ENCODE results near the gene KCNQ2.

The KCNQ2 gene

GRCh38 chr20:63470410-63470809 lies 2.0 kb downstream of the KCNQ2 start:
- peaks cover 23% of the 10 kb centered on the region for H3K27me3 Mint-ChIP-seq
- H3K4me1 Mint-ChIP-seq = peaks cover 5% of the 10 kb centered on the region
- no peaks in the 10 kb centered on the region for H3K36me3 Mint-ChIP-seq
- H3K9me3 Mint-ChIP-seq = no peaks in the 10 kb centered on the region
- H3K27ac Mint-ChIP-seq = no peak overlapping the region
- H3K4me3 Mint-ChIP-seq = no peak overlapping the region

GRCh38 chr20:63469713-63470101 lies 2.7 kb downstream of the KCNQ2 start:
- peaks cover 5% of the 10 kb centered on the region for H3K4me1 Mint-ChIP-seq
- peaks cover 18% of the 10 kb centered on the region for H3K27me3 Mint-ChIP-seq
- H3K36me3 Mint-ChIP-seq = no peaks in the 10 kb centered on the region
- no peak overlapping the region for H3K27ac Mint-ChIP-seq
- no peak overlapping the region for H3K4me3 Mint-ChIP-seq
- H3K9me3 Mint-ChIP-seq = no peaks in the 10 kb centered on the region

- Mint-ChIP-seq H3K27ac (no peak overlapping the region), H3K27me3 (peaks cover 15% of the 10 kb centered on the region), H3K4me1 (peaks cover 5% of the 10 kb centered on the region), H3K9me3 (no peaks in the 10 kb centered on the region), H3K4me3 (no peak overlapping the region), H3K36me3 (no peaks in the 10 kb centered on the region)
Observed at GRCh38 chr20:63469019-63469712, 3.3 kb downstream of the KCNQ2 start.

GRCh38 chr20:63468421-63468820 lies 4.0 kb downstream of the KCNQ2 start:
- Mint-ChIP-seq H3K4me1 (no peaks in the 10 kb centered on the region), H3K27me3 (peaks cover 13% of the 10 kb centered on the region), H3K36me3 (no peaks in the 10 kb centered on the region), H3K9me3 (no peaks in the 10 kb centered on the region), H3K27ac (no peak overlapping the region), H3K4me3 (no peak overlapping the region)

GRCh38 chr20:63467294-63468083 lies 5.0 kb downstream of the KCNQ2 start:
- H3K4me3 Mint-ChIP-seq = no peak overlapping the region
- H3K27me3 Mint-ChIP-seq = peaks cover 17% of the 10 kb centered on the region
- H3K36me3 Mint-ChIP-seq = no peaks in the 10 kb centered on the region

GRCh38 chr20:63466861-63467260 lies 5.6 kb downstream of the KCNQ2 start:
- H3K27me3 Mint-ChIP-seq = peaks cover 17% of the 10 kb centered on the region
- H3K4me1 Mint-ChIP-seq = no peaks in the 10 kb centered on the region
- no peak overlapping the region for H3K4me3 Mint-ChIP-seq
- H3K27ac Mint-ChIP-seq = no peak overlapping the region
- H3K36me3 Mint-ChIP-seq = no peaks in the 10 kb centered on the region
- no peaks in the 10 kb centered on the region for H3K9me3 Mint-ChIP-seq

More at GRCh38 chr20:63467294-63468083, 5.0 kb downstream of the KCNQ2 start:
- H3K4me1 Mint-ChIP-seq = no peaks in the 10 kb centered on the region
- H3K27ac Mint-ChIP-seq = no peak overlapping the region
- no peaks in the 10 kb centered on the region for H3K9me3 Mint-ChIP-seq

GRCh38 chr20:63466250-63466825 lies 6.1 kb downstream of the KCNQ2 start:
- Mint-ChIP-seq H3K27me3 (peaks cover 17% of the 10 kb centered on the region), H3K27ac (no peak overlapping the region), H3K9me3 (no peaks in the 10 kb centered on the region), H3K36me3 (no peaks in the 10 kb centered on the region), H3K4me3 (no peak overlapping the region), H3K4me1 (no peaks in the 10 kb centered on the region)

GRCh38 chr20:63465380-63466249 lies 6.8 kb downstream of the KCNQ2 start:
- no peaks in the 10 kb centered on the region for H3K9me3 Mint-ChIP-seq
- no peaks in the 10 kb centered on the region for H3K36me3 Mint-ChIP-seq
- H3K4me3 Mint-ChIP-seq = no peak overlapping the region
- no peaks in the 10 kb centered on the region for H3K4me1 Mint-ChIP-seq
- H3K27me3 Mint-ChIP-seq = peaks cover 18% of the 10 kb centered on the region
- no peak overlapping the region for H3K27ac Mint-ChIP-seq

- H3K4me3 Mint-ChIP-seq = no peak overlapping the region
- H3K36me3 Mint-ChIP-seq = no peaks in the 10 kb centered on the region
- H3K9me3 Mint-ChIP-seq = no peaks in the 10 kb centered on the region
- H3K4me1 Mint-ChIP-seq = no peaks in the 10 kb centered on the region
- no peak overlapping the region for H3K27ac Mint-ChIP-seq
- peaks cover 15% of the 10 kb centered on the region for H3K27me3 Mint-ChIP-seq
Observed at GRCh38 chr20:63464289-63464635, 8.2 kb downstream of the KCNQ2 start.

GRCh38 chr20:63463400-63464288 lies 8.8 kb downstream of the KCNQ2 start:
- no peak overlapping the region for H3K27ac Mint-ChIP-seq
- no peaks in the 10 kb centered on the region for H3K4me1 Mint-ChIP-seq
- no peak overlapping the region for H3K4me3 Mint-ChIP-seq
- H3K9me3 Mint-ChIP-seq = no peaks in the 10 kb centered on the region
- no peaks in the 10 kb centered on the region for H3K36me3 Mint-ChIP-seq
- H3K27me3 Mint-ChIP-seq = peaks cover 16% of the 10 kb centered on the region

GRCh38 chr20:63462244-63462643 lies 10.2 kb downstream of the KCNQ2 start:
- Mint-ChIP-seq H3K9me3 (no peaks in the 10 kb centered on the region), H3K4me1 (no peaks in the 10 kb centered on the region), H3K27me3 (peaks cover 15% of the 10 kb centered on the region), H3K4me3 (no peak overlapping the region), H3K36me3 (no peaks in the 10 kb centered on the region), H3K27ac (no peak overlapping the region)

- H3K27ac Mint-ChIP-seq = no peak overlapping the region
Observed at GRCh38 chr20:63461104-63461763, 11.2 kb downstream of the KCNQ2 start.

GRCh38 chr20:63459070-63459380 lies 13.4 kb downstream of the KCNQ2 start:
- Mint-ChIP-seq H3K36me3 (no peaks in the 10 kb centered on the region), H3K4me3 (no peak overlapping the region), H3K4me1 (peaks cover 2% of the 10 kb centered on the region), H3K27ac (no peak overlapping the region), H3K27me3 (peaks cover 24% of the 10 kb centered on the region), H3K9me3 (no peaks in the 10 kb centered on the region)

More at GRCh38 chr20:63461104-63461763, 11.2 kb downstream of the KCNQ2 start:
- Mint-ChIP-seq H3K36me3 (no peaks in the 10 kb centered on the region), H3K4me1 (no peaks in the 10 kb centered on the region), H3K9me3 (no peaks in the 10 kb centered on the region), H3K27me3 (peaks cover 16% of the 10 kb centered on the region), H3K4me3 (no peak overlapping the region)

Measured in activated naive CD4-positive, alpha-beta T cell treated with anti-CD3 and anti-CD28 coated beads, Interleukin-2, amount 50 U/mL, for 24 hours (primary cell).